K562 (cell line): ENCODE data around the gene AMH. TPM values are rescaled to one million over a fixed set of nuclear protein-coding genes. Genes with fewer than 3 reads are reported as not detected.

Experiments
- BRD9 ChIP-seq: fragments of 450-650 bp; IDR thresholded peaks from 2 replicates; pipeline ENCODE4 v1.6.1; 2018; ENCODE audit warnings: low read depth; ENCODE audit not compliant: partially characterized antibody
- CBX1 ChIP-seq: sonication (generic); IDR thresholded peaks from 2 replicates; pipeline ENCODE4 v1.6.1; 2016; ENCODE audit warnings: antibody characterized with exemption, low read depth, mild to moderate bottlenecking
- CREB1 ChIP-seq, 2 experiments: sonication (generic) in 1 of 2; formaldehyde crosslinking in 1 of 2; IDR thresholded peaks; 2 replicates each; pipeline versions ENCODE4 v1.6.1 to v1.8.0; 2012 to 2022; ENCODE audit warnings: inconsistent platforms in 1 of 2, mild to moderate bottlenecking in 1 of 2, missing genetic modification reagents in 1 of 2, moderate library complexity in 1 of 2
- CREM ChIP-seq: IDR thresholded peaks from 2 replicates; pipeline ENCODE4 v1.6.1; 2014; ENCODE audit warnings: antibody characterized with exemption, low read depth
- EP400 ChIP-seq: fragments of 450-650 bp; IDR thresholded peaks from 2 replicates; pipeline ENCODE4 v1.6.1; 2017; ENCODE audit warnings: antibody characterized with exemption, mild to moderate bottlenecking, moderate library complexity
- GABPB1 ChIP-seq: sonication (generic); formaldehyde crosslinking; IDR thresholded peaks from 2 replicates; pipeline ENCODE4 v1.8.0; 2022; ENCODE audit warnings: mild to moderate bottlenecking, missing genetic modification reagents
- HDAC1 ChIP-seq, 2 experiments: fragments of 450-650 bp; IDR thresholded peaks; 2 replicates each; pipeline ENCODE4 v1.6.1; 2016 to 2017; ENCODE audit warnings: inconsistent platforms in 1 of 2, mild to moderate bottlenecking in 1 of 2, moderate library complexity in 1 of 2
- KAT8 ChIP-seq: fragments of 450-650 bp; IDR thresholded peaks from 2 replicates; pipeline ENCODE4 v1.6.1; 2016; ENCODE audit warnings: low read depth, mild to moderate bottlenecking
- PHTF2 ChIP-seq: fragments of 250-450 bp; sonication (Bioruptor Pico); IDR thresholded peaks from 2 replicates; pipeline ENCODE4 v1.5.0; 2021; ENCODE audit warnings: mild to moderate bottlenecking
- POLR2G ChIP-seq: fragments of 200-400 bp; formaldehyde crosslinking; IDR thresholded peaks from 2 replicates; pipeline ENCODE4 v1.6.1; 2017; ENCODE audit warnings: low read depth, mild to moderate bottlenecking, antibody characterized with exemption, low read length, moderate library complexity
- PRMT5 ChIP-seq: sonication (generic); formaldehyde crosslinking; IDR thresholded peaks from 2 replicates; pipeline ENCODE4 v1.5.0; 2020; ENCODE audit warnings: missing genetic modification reagents
- RBM15 ChIP-seq: fragments of 200-400 bp; formaldehyde crosslinking; IDR thresholded peaks from 2 replicates; pipeline ENCODE4 v1.6.1; 2018; ENCODE audit warnings: mild to moderate bottlenecking, low read length, moderate library complexity; ENCODE audit not compliant: insufficient read depth
- SMAD4 ChIP-seq: fragments of 250-450 bp; sonication (Bioruptor Pico); conservative IDR thresholded peaks from 2 replicates; pipeline ENCODE4 v1.8.0; 2021; ENCODE audit warnings: inconsistent platforms, mild to moderate bottlenecking, moderate library complexity
- SRF ChIP-seq, 2 experiments: fragments of 250-450, 450-650 bp in 1 of 2; sonication (Bioruptor Pico) in 1 of 2; sonication (generic) in 1 of 2; formaldehyde crosslinking; IDR thresholded peaks; 2 replicates each; pipeline versions ENCODE4 v1.5.0 to v1.5.1; 2020 to 2022; ENCODE audit warnings: mild to moderate bottlenecking in 1 of 2, missing genetic modification reagents in 1 of 2
- TGIF2 ChIP-seq: sonication (generic); formaldehyde crosslinking; IDR thresholded peaks from 2 replicates; pipeline ENCODE4 v1.8.1; 2022; ENCODE audit warnings: mild to moderate bottlenecking, missing genetic modification reagents, moderate library complexity
- U2AF1 ChIP-seq: fragments of 200-400 bp; formaldehyde crosslinking; optimal IDR thresholded peaks from 2 replicates; pipeline ENCODE3; 2017; ENCODE audit warnings: mild to moderate bottlenecking, low read depth, low read length, moderate library complexity
- ZNF134 ChIP-seq: fragments of 250-450 bp; sonication (Bioruptor Pico); conservative IDR thresholded peaks from 2 replicates; pipeline ENCODE4 v1.4.0; 2020
- ZNF696 ChIP-seq: fragments of 250-450 bp; sonication (Bioruptor Pico); conservative IDR thresholded peaks from 2 replicates; pipeline ENCODE4 v1.4.0; 2020; ENCODE audit warnings: mild to moderate bottlenecking, moderate library complexity
- polyA plus RNA-seq, 8 experiments: library from polyadenylated mRNA; depleted of rRNA in 4 of 8; stranded (reverse) in 5 of 8; unstranded in 3 of 8; fragments of >200 nt; fragmentation: Nextera tagmentation in 2 of 8; fragmentation: Illumina TruSeq in 1 of 8; extraction: Ambion mirVana in 2 of 8; extraction: Trizol in 1 of 8; gene quantifications; 2 replicates each; pipeline versions ENCODE4 v1.2.1 to v1.2.3, GENCODE V29; 2011 to 2014; ENCODE audit warnings: inconsistent platforms in 1 of 8, missing spikeins in 1 of 8
- total RNA-seq, 7 experiments: library from RNA; depleted of rRNA in 6 of 7; stranded (reverse); fragments of >200 nt in 6 of 7; fragmentation: Illumina TruSeq in 2 of 7; extraction: Trizol in 2 of 7; gene quantifications; 2 replicates each; pipeline versions ENCODE4 v1.2.1 to v1.2.3, GENCODE V29; 2011 to 2021; ENCODE audit warnings: low replicate concordance in 1 of 7
- TF ChIP-seq, protein P1 (sequence below): fragments of 450-650 bp; conservative IDR thresholded peaks from 2 replicates; pipeline ENCODE4 v1.6.1; 2016; ENCODE audit warnings: missing genetic modification characterization, low read depth, mild to moderate bottlenecking, missing compliant biosample characterization, moderate library complexity
- TF ChIP-seq, protein P2 (sequence below): fragments of 450-650 bp; formaldehyde crosslinking; IDR thresholded peaks from 2 replicates; pipeline ENCODE4 v1.4.0; 2020; ENCODE audit warnings: mild to moderate bottlenecking, moderate library complexity
- TF ChIP-seq, protein P3 (sequence below): fragments of 450-650 bp; formaldehyde crosslinking; conservative IDR thresholded peaks from 2 replicates; pipeline ENCODE4 v1.4.0; 2022; ENCODE audit warnings: mild to moderate bottlenecking, missing genetic modification characterization
- TF ChIP-seq, protein P4 (sequence below): fragments of 250-450 bp; sonication (Bioruptor Pico); IDR thresholded peaks from 2 replicates; pipeline ENCODE4 v1.5.0; 2021

Gene AMH
- total and polyA plus RNA-seq, 9 of the 15 experiments (the other 6 are each of a cell fraction or from before 2014, with no cell fraction given): 0.29 to 27.4 (median 2.6) TPM; not detected in 2

DNA sequence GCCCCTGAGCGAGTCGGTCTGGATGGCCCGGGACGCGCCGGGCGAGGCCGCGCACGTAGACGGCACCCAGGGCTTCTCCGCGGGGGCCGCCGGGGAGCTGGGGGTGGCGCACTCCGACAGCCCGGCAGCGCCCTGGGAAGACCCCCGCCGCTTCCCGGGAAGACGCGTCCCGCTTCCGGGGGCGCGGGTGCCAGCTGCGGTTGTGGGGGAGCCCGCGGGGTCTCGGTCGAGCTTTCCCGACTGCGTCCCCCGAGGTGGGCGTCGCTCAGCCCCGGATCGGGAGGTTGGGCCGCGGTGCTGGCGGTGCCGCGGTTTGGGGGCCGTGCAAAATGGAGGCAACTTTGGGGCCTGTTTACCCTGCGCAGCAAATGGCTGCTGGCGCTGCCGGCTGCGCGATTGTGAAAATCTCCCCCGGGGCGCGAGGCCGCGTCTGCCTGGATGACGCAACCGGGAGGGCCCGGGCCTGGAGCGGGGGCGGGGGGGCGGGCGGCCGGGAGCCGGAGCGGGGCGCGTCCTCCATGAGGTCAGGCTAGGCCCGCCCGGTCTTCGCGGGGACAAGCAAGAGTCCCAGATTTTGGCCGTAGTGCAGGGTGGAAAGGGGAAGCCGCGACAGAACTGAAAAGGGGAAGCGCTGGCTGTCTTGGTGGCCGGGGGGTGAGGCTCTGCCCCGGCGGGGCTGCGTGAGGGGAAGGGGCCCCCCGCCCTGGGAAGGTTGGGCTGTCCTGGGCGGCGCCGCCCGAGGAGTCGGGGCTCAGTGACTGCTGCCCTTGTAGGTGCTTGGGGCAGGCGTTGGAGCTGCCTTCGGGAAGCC lies 21.5 kb downstream of the AMH start (continued):
- TF ChIP-seq CREB1 (IDR thresholded peaks at IDR 0.05) (no peak; the same call in 1 of the 2 replicates), CREB1 (CRISPR knock-in tag; IDR thresholded peaks at IDR 0.05) (0 out of 2 replicates have a peak, but pooled peaks have one; percentile 12), ZNF134 (no peak), CBX1 (no peak), ZNF696 (no peak), U2AF1 (peak; percentile 95), HDAC1 (IDR thresholded peaks at IDR 0.05) (peak in 1 of 2 experiments; percentile 27; a peak in 1 of 4 replicates), POLR2G (peak; percentile 81), BRD9 (no peak), SMAD4 (CRISPR knock-in tag) (0 out of 2 replicates have a peak, but pooled peaks have one; percentile 31), RBM15 (no peak), PRMT5 (CRISPR knock-in tag) (no peak), CREM (peak; percentile 77), GABPB1 (CRISPR knock-in tag) (no peak), TGIF2 (CRISPR knock-in tag) (no peak), EP400 (peak; percentile 75), SRF (CRISPR knock-in tag; IDR thresholded peaks at IDR 0.05) (peak in 1 of 2 experiments; percentile 26; a peak in 1 of 4 replicates), KAT8 (peak; percentile 51; the same call in 1 of the 2 replicates), PHTF2 (CRISPR knock-in tag) (0 out of 2 replicates have a peak, but pooled peaks have one; percentile 76)
- TF ChIP-seq, protein P1, sequence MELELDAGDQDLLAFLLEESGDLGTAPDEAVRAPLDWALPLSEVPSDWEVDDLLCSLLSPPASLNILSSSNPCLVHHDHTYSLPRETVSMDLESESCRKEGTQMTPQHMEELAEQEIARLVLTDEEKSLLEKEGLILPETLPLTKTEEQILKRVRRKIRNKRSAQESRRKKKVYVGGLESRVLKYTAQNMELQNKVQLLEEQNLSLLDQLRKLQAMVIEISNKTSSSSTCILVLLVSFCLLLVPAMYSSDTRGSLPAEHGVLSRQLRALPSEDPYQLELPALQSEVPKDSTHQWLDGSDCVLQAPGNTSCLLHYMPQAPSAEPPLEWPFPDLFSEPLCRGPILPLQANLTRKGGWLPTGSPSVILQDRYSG (tag): no peak
- TF ChIP-seq, protein P2, sequence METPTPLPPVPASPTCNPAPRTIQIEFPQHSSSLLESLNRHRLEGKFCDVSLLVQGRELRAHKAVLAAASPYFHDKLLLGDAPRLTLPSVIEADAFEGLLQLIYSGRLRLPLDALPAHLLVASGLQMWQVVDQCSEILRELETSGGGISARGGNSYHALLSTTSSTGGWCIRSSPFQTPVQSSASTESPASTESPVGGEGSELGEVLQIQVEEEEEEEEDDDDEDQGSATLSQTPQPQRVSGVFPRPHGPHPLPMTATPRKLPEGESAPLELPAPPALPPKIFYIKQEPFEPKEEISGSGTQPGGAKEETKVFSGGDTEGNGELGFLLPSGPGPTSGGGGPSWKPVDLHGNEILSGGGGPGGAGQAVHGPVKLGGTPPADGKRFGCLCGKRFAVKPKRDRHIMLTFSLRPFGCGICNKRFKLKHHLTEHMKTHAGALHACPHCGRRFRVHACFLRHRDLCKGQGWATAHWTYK (CRISPR knock-in tag): 0 out of 2 replicates have a peak, but pooled peaks have one; percentile 48
- TF ChIP-seq, protein P3, sequence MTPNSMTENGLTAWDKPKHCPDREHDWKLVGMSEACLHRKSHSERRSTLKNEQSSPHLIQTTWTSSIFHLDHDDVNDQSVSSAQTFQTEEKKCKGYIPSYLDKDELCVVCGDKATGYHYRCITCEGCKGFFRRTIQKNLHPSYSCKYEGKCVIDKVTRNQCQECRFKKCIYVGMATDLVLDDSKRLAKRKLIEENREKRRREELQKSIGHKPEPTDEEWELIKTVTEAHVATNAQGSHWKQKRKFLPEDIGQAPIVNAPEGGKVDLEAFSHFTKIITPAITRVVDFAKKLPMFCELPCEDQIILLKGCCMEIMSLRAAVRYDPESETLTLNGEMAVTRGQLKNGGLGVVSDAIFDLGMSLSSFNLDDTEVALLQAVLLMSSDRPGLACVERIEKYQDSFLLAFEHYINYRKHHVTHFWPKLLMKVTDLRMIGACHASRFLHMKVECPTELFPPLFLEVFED: no peak
- TF ChIP-seq, protein P4, sequence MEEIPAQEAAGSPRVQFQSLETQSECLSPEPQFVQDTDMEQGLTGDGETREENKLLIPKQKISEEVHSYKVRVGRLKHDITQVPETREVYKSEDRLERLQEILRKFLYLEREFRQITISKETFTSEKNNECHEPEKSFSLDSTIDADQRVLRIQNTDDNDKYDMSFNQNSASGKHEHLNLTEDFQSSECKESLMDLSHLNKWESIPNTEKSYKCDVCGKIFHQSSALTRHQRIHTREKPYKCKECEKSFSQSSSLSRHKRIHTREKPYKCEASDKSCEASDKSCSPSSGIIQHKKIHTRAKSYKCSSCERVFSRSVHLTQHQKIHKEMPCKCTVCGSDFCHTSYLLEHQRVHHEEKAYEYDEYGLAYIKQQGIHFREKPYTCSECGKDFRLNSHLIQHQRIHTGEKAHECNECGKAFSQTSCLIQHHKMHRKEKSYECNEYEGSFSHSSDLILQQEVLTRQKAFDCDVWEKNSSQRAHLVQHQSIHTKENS: no peak
